ENCODE data around the gene HYPK. TPM values are rescaled to one million over a fixed set of nuclear protein-coding genes. Genes with fewer than 3 reads are reported as not detected.

Gene HYPK
- total and polyA plus RNA-seq, 2 experiments from 2014 or later = 7.2 to 40.1 TPM

DNA sequence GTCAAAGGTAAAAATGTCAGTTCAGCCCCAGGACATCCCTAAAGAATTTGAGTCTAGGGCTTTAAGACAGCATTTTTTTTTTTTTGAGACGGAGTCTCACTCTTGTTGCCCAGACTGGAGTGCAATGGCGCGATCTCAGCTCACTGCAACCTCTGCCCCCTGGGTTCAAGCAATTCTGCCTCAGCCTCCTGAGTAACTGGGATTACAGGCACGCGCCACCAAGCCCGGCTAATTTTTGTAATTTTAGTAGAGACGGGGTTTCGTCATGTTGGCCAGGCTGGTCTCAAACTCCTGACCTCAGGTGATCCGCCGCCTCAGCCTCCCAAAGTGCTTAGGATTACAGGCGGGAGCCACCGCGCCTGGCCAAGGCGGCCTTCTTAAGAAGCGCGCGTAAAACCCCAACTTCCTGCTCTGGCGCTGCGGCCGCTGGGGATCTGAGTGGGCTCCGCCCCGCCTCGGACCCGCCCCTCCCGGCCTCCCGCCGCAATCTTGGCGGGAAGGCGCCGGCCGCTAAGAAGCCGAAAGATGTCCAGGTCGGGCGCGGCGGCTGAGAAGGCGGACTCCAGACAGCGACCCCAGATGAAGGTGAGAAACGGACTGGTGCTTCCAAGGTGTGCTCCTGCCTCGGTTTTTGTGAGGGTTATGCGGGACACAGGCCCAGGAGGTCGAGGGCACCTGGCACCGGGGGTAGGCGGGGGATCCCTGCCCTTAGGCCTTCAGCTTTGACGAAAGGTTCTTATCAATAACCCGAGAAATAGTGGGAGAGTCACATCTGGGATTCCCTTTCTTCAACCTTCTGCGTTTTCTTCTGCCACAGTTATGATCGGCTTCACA, 26.3 kb downstream of the HYPK start, which contains the start of gene WDR76:
TSS of gene WDR76 (plus strand) at position 495 of the 834 bp plus-strand sequence. CDS start at position 526, 31 bp downstream.
- Histone ChIP-seq H3K36me3 (ENCODE audit: insufficient read depth) (no peaks in the 10 kb centered on the region; the same call in 1 of the 2 replicates), H3K27me3 (ENCODE audit: insufficient read depth) (peaks cover 15% of the 10 kb centered on the region), H3K79me2 (replicated peaks; ENCODE audit: insufficient read depth) (peaks cover 25% of the 10 kb centered on the region), H3F3A (replicated peaks; ENCODE audit: low read depth) (peaks cover 14% of the 10 kb centered on the region), H3K4me2 (peak within 1 kb of the TSS; percentile 89), H3K4me1 (ENCODE audit: insufficient read depth) (no peaks in the 10 kb centered on the region), H4K20me1 (replicated peaks; ENCODE audit: insufficient read depth) (peaks cover 7% of the 10 kb centered on the region; the same call in 1 of the 2 replicates), H2AFZ (peak within 1 kb of the TSS; percentile 99), H3K27ac (ENCODE audit: low read depth) (peak within 1 kb of the TSS; percentile 78; the same call in 1 of the 2 replicates), H3K9me2 (ENCODE audit: insufficient read depth) (peaks cover 12% of the 10 kb centered on the region), H3K4me3 (peak within 1 kb of the TSS; percentile 69)
- no peak within 1 kb of the TSS for H3K27ac Mint-ChIP-seq
- H3K36me3 Mint-ChIP-seq (ENCODE audit: low read depth) = peaks cover 28% of the 10 kb centered on the region
- H3K9me3 Mint-ChIP-seq = peaks cover 23% of the 10 kb centered on the region
- TF ChIP-seq, protein P1, sequence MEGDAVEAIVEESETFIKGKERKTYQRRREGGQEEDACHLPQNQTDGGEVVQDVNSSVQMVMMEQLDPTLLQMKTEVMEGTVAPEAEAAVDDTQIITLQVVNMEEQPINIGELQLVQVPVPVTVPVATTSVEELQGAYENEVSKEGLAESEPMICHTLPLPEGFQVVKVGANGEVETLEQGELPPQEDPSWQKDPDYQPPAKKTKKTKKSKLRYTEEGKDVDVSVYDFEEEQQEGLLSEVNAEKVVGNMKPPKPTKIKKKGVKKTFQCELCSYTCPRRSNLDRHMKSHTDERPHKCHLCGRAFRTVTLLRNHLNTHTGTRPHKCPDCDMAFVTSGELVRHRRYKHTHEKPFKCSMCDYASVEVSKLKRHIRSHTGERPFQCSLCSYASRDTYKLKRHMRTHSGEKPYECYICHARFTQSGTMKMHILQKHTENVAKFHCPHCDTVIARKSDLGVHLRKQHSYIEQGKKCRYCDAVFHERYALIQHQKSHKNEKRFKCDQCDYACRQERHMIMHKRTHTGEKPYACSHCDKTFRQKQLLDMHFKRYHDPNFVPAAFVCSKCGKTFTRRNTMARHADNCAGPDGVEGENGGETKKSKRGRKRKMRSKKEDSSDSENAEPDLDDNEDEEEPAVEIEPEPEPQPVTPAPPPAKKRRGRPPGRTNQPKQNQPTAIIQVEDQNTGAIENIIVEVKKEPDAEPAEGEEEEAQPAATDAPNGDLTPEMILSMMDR (conservative IDR thresholded peaks at IDR 0.05; ENCODE audit: low read depth in 2 of 2) = 0 out of 4 replicates have a peak, but pooled peaks of 1 of the 2 experiments have one; percentile 1
- TF ChIP-seq NANOG (IDR thresholded peaks at IDR 0.05; ENCODE audit: borderline replicate concordance) (no peak), STAT1 (IDR thresholded peaks at IDR 0.05; ENCODE audit: unreplicated experiment) (no peak), ZNF114 (CRISPR knock-in tag; IDR thresholded peaks at IDR 0.05) (0 out of 2 replicates have a peak, but pooled peaks have one; percentile 59), POLR2AphosphoS5 (IDR thresholded peaks at IDR 0.05; ENCODE audit: low read depth) (peak; percentile 64)
- TF ChIP-seq, protein P2, sequence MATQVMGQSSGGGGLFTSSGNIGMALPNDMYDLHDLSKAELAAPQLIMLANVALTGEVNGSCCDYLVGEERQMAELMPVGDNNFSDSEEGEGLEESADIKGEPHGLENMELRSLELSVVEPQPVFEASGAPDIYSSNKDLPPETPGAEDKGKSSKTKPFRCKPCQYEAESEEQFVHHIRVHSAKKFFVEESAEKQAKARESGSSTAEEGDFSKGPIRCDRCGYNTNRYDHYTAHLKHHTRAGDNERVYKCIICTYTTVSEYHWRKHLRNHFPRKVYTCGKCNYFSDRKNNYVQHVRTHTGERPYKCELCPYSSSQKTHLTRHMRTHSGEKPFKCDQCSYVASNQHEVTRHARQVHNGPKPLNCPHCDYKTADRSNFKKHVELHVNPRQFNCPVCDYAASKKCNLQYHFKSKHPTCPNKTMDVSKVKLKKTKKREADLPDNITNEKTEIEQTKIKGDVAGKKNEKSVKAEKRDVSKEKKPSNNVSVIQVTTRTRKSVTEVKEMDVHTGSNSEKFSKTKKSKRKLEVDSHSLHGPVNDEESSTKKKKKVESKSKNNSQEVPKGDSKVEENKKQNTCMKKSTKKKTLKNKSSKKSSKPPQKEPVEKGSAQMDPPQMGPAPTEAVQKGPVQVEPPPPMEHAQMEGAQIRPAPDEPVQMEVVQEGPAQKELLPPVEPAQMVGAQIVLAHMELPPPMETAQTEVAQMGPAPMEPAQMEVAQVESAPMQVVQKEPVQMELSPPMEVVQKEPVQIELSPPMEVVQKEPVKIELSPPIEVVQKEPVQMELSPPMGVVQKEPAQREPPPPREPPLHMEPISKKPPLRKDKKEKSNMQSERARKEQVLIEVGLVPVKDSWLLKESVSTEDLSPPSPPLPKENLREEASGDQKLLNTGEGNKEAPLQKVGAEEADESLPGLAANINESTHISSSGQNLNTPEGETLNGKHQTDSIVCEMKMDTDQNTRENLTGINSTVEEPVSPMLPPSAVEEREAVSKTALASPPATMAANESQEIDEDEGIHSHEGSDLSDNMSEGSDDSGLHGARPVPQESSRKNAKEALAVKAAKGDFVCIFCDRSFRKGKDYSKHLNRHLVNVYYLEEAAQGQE (IDR thresholded peaks at IDR 0.05; ENCODE audit: unreplicated experiment) = no peak
- DNase-seq (ENCODE audit: low spot score) = peak; percentile 97
- peak within 1 kb of the TSS; percentile 83 for H3K4me3 Mint-ChIP-seq
- peak; percentile 84 for ATAC-seq
- peaks cover 27% of the 10 kb centered on the region for H3K27me3 Mint-ChIP-seq (ENCODE audit: insufficient read depth, low read depth, poor library complexity)
- H3K4me1 Mint-ChIP-seq = peaks cover 4% of the 10 kb centered on the region; the same call in 1 of the 3 replicates

DNA sequence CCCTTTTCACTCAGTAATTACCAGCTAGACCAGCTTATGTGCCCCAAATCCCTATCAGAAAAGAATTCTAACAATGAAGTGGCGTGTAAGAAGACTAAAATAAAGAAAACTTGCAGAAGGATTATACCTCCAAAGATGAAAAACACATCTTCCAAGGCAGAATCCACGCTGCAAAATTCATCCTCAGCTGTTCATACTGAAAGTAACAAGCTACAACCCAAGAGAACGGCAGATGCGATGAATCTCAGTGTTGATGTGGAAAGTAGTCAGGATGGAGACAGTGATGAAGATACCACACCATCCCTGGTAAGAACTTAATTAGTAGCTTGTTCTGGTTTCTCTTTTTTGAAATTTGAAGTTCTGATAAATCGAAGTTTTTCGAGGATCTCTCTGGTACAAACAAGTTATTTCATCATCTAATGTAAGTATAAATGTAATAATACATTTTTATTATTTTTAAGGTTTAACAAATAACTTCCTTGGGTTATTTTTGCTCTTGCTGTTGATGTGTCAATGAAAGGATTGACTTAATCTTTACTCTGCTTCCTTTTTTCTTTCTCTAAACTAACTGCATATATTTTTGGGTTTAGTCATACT, 27.8 kb downstream of the HYPK start:
- TF ChIP-seq EZH2 (IDR thresholded peaks at IDR 0.05; ENCODE audit: low read depth, unreplicated experiment) (no peak), ZNF331 (CRISPR knock-in tag; IDR thresholded peaks at IDR 0.05; ENCODE audit: low read depth) (no peak), POLR2AphosphoS5 (IDR thresholded peaks at IDR 0.05; ENCODE audit: low read depth) (no peak), CREB1 (CRISPR knock-in tag; IDR thresholded peaks at IDR 0.05; ENCODE audit: low read depth) (no peak)
- TF ChIP-seq, protein P1 (conservative IDR thresholded peaks at IDR 0.05; ENCODE audit: low read depth in 2 of 2) = no peak
- TF ChIP-seq, protein P2 (IDR thresholded peaks at IDR 0.05; ENCODE audit: unreplicated experiment) = no peak
- Histone ChIP-seq H2AFZ (no peak overlapping the region), H3K9me2 (ENCODE audit: insufficient read depth) (peaks cover 12% of the 10 kb centered on the region), H3F3A (replicated peaks; ENCODE audit: low read depth) (peaks cover 14% of the 10 kb centered on the region), H4K20me1 (replicated peaks; ENCODE audit: insufficient read depth) (0 out of 2 replicates have a peak, but pooled peaks cover 4% of the 10 kb centered on the region), H3K79me2 (replicated peaks; ENCODE audit: insufficient read depth) (peaks cover 11% of the 10 kb centered on the region), H3K4me3 (peak overlapping the region; percentile 69; the same call in 1 of the 2 replicates), H3K27me3 (ENCODE audit: insufficient read depth) (peaks cover 15% of the 10 kb centered on the region), H3K4me2 (peak overlapping the region; percentile 41; the same call in 1 of the 2 replicates), H3K36me3 (ENCODE audit: insufficient read depth) (peaks cover 4% of the 10 kb centered on the region; the same call in 1 of the 2 replicates), H3K27ac (ENCODE audit: low read depth) (peak overlapping the region; percentile 78), H3K4me1 (ENCODE audit: insufficient read depth) (no peaks in the 10 kb centered on the region)
- peaks cover 26% of the 10 kb centered on the region for H3K36me3 Mint-ChIP-seq (ENCODE audit: low read depth)
- ATAC-seq (no peak), DNase-seq (ENCODE audit: low spot score) (no peak)
- no peak overlapping the region for H3K27ac Mint-ChIP-seq
- peaks cover 23% of the 10 kb centered on the region for H3K9me3 Mint-ChIP-seq
- H3K27me3 Mint-ChIP-seq (ENCODE audit: insufficient read depth, low read depth, poor library complexity) = peaks cover 27% of the 10 kb centered on the region
- peak overlapping the region; percentile 83 for H3K4me3 Mint-ChIP-seq
- peaks cover 4% of the 10 kb centered on the region; the same call in 1 of the 3 replicates for H3K4me1 Mint-ChIP-seq
